Heart left ventricle (tissue), 13 donors: ENCODE measurements around the gene R3HDML.

Experiments used
- POLR2A ChIP-seq, 2 donors: fragments of 450-650 bp; IDR thresholded peaks; one replicate each; pipeline ENCODE4 v1.6.1; 2017; ENCODE audit warnings: antibody characterized with exemption in 2 of 2, mild to moderate bottlenecking in 2 of 2, moderate library complexity in 2 of 2
- TF ChIP-seq, protein P1 (sequence below), 12 donors: fragments of 200-600 bp; sonication (generic) in 4 of 12; IDR thresholded peaks; one replicate each; pipeline versions ENCODE4 v1.5.0 to v1.8.0; 2018 to 2022; ENCODE audit warnings: antibody characterized with exemption in 12 of 12, mild to moderate bottlenecking in 5 of 12
- donor health status: ischemic (EF 13 %, LVEDD 7.1; RV severe dilation, severe dysfunction).
- donor health status: DM: no; HTN: yes; CAD: no.
- donor health status: DM: no; HTN: no; CAD: no.
- donor health status: ischemic (EF 25% LVEDD 6.9; RV normal size, moderate dysfunction).
- donor health status: ischemic (EF 25% LVEDD 5.7; RV mildly dilated, moderate dysfunction).
- donor health status: ischemic (EF 35%, LVEDD 5.7; RV mildly dilated, moderate dysfunction).
- donor health status: nonischemic (EF 11% LVEDD 7.7; RV severe dilation, severe dysfunction).
- donor health status: DM: yes; HTN: yes; CAD: no.
- donor health status: PGD.
- donor health status: ischemic (EF 29% LVEDD 5.4; RV normal size, mild dysfunction).
- donor health status: nonischemic (EF 23%, LVEDD 6.1; RV moderate dilation, normal function).

DNA sequence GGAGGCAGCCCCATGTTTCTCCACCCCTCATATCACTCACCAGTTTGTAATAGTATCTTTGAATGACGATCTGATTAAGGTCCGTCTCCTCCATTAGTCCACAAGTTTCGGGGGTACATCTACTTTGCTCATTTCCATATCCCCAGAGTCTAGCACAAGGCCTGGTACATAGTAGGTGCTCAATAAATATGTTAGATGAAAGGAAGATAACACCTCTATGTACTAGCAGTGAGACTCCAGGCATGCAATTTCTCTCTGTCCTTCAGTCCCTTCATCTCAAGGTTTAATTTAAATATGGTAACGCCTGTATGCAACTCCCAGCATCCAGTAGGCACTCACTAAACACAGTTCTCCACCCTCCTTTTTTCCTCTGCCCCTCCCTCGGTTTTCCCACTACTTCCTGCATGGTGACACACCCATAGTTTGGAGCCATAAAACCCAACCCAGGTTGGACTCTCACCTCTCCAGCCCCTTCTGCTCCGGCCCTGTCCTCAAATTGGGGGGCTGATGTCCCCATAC, 18.2 kb downstream of the R3HDML start:
- TF ChIP-seq, protein P1, sequence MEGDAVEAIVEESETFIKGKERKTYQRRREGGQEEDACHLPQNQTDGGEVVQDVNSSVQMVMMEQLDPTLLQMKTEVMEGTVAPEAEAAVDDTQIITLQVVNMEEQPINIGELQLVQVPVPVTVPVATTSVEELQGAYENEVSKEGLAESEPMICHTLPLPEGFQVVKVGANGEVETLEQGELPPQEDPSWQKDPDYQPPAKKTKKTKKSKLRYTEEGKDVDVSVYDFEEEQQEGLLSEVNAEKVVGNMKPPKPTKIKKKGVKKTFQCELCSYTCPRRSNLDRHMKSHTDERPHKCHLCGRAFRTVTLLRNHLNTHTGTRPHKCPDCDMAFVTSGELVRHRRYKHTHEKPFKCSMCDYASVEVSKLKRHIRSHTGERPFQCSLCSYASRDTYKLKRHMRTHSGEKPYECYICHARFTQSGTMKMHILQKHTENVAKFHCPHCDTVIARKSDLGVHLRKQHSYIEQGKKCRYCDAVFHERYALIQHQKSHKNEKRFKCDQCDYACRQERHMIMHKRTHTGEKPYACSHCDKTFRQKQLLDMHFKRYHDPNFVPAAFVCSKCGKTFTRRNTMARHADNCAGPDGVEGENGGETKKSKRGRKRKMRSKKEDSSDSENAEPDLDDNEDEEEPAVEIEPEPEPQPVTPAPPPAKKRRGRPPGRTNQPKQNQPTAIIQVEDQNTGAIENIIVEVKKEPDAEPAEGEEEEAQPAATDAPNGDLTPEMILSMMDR (IDR thresholded peaks at IDR 0.05): no peak
- no peak for TF ChIP-seq POLR2A (IDR thresholded peaks at IDR 0.05)
